Fibroblast of skin of scalp (primary cell): Measurements from ENCODE around the gene SLX9.

Source experiments
- DNase-seq: peaks from one replicate; pipeline ENCODE4 v3.0.0-alpha.2; 2013

The SLX9 gene

DNA sequence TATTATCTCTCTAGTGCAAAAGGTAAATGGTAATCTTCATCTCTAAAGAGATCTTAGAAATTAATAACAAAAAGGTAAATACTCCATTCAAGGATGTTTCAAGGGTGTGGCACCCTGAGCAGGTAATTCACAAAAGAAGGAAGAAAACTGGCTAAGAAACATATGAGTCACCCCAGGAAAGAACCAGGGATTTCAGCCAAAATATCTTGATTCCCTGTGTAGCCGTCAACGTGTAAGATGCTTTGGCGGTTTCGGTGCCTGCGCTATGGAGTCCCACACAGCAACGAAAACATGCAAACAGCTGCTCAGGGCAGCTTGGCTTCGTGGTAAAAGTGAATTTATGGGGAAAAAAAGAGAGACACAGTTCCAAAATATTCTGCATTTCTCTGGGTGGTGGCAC, 22.9 kb upstream of the SLX9 start:
- DNase-seq: no peak

DNA sequence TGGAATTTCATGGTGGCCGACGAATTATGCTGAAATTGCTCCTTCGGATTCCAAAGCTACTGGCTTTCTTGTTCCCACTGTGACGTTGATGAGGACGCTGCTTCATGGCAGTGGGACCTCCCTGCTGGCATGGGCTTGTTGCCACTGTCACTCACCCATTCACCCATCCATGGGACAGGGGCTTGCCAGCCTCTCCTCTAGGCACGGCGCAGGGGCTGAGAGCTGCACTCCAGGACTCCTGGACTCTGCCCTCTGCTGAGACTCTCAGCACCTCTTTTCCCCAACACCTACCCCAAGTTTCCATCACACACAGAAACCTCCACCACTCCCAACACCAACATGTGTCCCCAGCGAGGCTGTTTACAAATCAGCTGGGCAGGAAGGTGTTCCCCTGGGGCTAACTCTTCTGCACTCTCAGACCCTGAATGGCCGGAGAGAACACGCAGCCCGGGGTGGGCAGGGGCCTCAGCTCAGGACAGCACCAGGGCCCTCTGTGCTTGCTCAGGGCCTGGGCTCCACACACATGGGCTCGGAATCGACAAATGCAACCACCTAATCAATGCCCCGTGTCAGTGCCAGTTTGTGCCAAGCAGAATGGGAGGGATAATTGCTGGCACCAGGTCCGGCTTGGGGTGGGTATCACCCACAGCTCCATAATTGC, 22.3 kb upstream of the SLX9 start:
- DNase-seq: no peak

DNA sequence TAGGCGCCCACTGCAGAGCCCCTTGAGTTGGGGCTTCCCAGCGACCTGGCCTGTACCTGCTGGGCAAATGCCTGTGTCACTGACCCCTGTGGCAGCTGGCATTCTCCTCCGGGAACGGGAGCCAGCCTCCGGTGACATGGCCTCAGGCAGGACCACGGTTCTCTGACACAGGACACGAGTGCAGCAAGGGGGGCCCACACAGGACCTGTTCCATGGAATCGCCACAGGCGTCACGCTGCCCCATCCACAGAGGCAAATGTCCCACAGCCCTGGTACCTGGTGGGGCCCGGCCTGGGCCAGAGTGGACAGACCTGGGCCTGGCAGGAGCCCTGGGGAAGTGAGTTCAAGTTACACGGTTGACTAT, 21.7 kb upstream of the SLX9 start:
- no peak for DNase-seq

DNA sequence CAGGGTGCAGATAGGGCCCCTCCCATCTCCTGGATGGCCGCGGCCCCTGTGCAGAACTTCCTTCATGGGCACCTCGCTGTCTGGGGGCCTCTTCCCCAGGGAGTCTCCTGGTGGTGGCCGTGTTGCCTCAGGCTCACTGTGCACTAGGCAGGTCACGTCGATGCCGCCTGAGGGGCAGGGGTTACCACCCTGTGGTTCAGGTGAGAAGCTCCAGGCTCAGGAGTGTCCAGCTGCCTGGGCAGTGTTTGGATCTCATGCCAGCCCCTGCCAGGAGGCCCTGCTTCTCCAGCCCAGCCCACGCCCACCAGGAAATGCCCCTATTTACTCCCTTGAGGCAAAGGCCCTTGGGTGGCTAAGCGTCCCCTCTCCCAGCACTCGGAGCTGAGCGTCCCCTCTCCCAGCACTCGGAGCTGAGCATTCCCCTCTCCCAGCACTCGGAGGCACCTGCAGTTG, 21.2 kb upstream of the SLX9 start:
- no peak for DNase-seq

DNA sequence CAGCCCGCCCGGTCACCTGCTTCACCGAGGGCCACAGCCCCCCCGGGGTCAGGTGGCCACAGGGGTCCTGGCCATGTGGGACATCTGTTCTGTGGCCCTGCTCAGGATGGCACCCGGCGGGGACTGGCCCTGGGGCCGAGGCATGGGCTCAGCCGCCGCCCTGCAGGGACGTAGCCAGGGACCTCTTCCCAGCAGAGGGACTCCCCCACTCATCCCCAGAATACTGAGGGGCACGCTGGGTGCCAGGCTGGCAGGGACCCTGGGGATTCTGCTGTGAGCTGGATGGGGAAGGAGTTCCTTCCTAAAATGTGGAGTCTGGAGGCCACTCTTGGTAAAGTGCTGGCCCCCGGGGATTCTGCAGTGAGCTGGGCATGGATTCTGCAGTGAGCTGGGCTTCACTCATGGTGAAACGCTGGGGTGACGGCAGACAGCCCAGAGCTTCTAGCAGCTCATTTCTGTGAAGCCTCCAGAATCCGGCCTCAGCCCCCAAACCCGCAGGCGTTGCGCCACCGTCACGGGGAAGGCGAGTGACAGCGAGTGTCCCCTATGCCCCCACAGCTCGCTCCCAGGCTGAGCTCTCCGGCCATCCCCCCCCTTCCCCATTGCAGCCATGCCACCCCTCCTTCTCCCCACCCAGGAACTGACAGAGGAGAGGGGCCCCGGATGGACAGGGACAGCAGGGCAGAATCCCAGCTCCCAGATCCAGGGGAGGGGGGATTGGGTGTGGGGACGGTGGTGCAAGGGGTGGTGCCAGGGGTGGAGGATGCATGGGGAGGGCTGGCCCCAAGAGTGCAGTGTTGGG, 20.5 kb upstream of the SLX9 start:
- DNase-seq: no peak

DNA sequence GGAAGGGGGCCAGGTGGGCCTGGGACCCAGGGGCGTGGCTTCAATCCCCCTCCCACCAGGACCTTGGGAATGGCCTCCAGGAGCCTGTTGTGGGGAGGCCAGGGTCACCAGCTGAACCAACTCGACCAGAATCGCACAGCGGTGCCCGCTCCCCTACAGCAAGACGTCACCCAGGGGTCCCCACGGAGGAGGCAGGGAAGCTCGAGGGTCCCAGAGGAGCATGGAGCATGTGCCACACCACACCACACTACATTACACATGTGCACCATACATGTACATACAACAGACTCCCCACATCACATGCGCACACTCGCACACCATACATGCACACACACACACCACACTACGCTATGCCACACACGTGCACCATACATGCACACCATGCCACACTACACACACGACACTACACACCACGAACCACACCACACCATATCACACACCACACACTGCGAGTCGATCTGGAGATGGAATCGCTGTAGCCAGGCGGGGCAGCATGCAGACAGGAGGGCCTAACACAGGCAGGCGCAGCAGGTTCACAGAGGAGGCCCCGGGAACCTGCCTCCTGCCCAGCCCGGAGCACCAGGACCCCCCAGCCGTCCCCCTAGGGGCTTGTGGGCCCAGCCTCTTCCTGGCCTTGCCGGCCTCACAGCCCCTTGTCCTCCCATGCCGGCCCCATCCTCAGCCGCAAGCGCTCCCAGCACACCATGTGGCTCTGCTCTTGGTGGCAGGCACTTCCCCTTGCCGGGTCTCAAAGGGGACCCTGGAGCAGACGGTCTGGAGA, 19.7 kb upstream of the SLX9 start:
- no peak for DNase-seq

DNA sequence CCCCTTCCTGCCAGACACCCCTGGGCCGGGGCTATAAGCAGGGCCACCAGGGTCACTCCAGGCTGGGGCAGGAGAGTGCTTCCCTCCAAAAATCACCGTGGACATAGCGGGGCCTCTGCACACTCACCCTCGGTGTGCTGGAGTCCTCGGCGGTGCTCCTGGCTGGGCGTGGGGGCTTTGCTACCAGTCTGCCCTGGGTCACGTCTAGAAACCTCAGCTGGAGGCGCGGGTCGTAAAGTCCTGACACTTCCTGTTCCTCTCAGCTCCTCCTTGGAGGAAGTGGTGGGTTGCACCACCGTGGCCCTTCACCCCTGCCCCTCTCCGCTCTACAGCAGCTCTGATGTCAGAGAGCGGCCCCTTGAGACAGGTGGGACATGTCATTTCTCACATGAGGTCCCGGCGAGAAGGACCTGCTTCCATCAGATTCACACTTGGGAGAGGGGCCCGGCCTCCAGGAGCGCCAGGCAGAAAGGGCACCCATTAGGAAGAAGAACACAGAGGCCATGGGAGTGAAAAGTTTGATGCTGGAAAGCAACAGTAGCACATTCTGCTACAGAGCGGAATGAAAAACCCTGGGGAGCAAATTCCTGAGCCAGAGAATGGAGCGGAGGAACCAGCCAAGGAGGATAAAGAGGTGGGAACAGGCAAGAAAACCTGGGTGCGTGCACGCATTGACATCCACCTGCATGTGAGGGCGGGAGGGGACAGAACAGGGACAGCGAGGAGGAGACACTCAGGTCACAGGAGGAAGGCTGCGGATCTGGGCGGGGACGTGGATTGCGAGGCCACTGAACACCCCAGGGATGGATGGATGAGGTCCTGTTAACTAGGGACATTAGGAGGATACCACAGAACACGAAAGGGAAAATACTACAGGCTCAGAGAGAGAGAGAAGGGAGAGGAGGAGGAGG, 18.9 kb upstream of the SLX9 start, which contains the start of gene ITGB2:
ITGB2 (minus strand) TSS at position 206 of the 911 bp plus-strand sequence. CDS start 10,117 bp downstream, outside the sequence.
- no peak for DNase-seq

DNA sequence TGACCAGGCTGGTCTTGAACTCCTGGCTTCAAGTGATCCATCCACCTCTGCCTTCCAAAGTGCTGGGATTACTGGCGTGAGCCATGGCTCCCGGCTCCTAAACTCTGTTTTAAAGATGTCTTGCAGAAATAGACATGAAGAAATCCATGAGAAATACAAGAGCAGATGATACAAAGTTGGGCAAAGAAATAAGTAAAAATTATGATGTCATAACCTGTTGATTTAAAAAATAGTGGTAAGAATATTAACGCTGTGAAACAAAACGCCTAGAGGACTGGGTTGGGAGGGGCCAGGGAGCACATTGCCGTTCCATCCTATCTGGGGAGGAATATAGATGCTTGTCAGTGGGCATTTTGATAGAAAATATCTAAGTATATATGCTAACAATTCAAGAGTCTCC, 17.9 kb upstream of the SLX9 start:
- no peak for DNase-seq

DNA sequence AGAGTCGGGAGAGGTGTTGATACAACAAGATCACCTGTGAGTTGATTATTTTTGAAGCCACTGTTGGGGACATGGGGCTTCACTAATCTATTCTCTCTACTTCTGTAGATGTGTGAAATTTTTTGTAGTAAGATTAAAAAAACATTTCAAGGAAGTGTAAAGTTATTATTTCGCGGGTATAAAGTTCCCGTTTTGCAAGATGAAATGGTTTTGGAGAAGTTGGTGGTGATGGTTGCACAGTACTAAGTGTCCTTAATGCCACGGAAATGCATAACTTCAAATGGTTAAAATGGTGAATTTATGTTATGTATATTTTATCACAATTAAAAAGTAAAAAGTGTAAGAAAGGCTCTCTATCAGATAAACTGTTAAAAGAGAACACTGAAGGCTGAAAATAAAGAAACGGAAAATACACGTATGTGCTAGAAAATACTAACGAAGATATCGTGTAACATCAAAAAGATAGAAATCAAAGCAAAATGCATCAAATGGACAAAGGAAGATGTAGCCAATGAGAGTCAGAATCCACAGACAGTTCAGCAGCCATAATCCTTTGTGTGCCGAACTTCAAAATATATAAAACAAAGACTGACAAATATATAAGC, 16.2 kb upstream of the SLX9 start:
- no peak for DNase-seq

DNA sequence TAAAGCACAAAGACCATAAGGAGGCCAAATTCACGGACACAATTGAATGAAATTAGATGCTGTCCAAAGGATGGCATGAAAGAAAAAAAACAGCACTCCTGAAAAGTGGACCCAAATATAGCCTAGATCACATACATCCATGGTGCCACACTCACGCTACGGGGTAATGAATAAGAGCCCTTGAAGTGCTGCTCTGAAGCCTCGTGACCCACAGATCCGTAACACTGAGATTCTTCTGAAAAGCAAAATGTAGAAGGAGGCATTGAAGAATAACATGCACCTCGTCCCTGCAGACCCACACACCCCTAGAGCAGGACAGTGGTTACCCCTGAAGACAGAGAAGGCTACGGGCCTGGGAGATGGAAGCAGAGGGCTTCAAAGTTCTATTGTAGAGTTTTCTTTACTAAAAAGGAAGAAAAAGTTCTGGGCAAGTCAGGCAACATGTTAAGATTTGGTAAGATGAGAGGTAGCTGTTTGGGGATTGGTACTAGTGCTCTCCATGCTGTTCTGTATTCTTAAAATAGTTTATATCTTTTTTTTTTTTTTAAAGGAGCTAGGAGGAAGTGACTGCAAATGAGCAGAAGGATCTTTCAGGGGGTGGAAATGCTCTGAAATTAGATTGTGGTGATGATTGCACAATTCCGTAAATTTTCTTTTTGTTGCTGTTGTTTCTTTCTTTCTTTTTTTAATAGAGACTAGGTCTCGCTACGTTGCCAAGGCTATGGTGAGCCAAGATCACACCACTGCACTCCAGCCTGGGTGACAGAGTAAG, 15.0 kb upstream of the SLX9 start:
- DNase-seq: peak; percentile 54

DNA sequence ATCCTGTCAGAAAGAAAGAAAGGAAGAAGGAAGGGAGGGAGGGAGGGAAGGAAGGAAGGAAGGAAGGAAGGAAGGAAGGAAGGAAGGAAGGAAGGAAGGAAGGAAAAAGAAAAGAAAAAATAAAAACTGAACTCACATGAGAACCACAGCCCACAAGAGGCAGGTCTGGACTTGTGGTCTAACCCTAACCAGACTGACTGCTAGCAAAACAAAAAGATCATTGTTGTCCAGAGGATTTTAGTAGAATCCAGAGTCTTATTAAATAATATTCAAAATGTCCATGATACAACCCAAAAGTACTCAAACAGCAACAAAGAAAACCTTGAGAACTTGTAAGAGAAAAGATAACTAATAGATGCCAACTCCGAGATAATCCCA, 14.5 kb upstream of the SLX9 start:
- no peak for DNase-seq

DNA sequence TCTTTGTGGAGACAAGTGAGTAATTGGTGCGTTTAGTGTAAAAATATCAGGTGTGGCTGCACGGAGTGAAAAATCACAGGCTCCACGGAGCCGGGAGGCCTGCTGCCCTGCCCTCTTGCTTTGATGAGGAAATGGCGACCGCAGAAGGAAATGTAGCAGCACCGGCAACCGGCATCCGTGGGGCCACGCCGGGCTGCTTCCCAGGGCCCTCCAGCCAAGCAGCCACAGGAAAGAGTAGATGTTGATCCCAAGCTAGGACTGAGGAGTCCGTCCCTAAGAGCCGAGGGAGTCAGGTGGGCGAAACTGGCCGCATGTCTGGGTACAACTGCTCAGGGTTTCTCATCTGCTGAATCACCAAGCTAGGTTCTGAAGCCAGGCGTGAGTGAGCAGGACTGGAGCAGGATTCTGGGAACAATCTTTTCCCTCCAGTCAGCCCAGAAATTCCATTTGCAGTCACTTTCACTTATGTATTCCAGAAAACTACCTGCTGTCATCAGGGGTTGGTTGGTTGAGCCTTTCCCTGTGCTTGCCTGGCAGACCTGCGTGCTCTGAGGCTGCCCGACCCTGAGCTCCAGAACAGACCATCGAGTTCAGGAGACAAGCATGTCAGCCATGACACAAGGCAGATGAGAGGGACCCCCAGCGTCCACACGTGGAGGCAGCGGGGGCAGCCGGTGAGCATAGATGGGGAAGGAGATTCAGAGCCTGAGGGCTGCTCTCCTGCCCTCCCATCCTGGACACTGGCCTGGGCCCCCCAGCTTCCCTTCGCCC, 13.3 kb upstream of the SLX9 start:
- DNase-seq: peak; percentile 32

DNA sequence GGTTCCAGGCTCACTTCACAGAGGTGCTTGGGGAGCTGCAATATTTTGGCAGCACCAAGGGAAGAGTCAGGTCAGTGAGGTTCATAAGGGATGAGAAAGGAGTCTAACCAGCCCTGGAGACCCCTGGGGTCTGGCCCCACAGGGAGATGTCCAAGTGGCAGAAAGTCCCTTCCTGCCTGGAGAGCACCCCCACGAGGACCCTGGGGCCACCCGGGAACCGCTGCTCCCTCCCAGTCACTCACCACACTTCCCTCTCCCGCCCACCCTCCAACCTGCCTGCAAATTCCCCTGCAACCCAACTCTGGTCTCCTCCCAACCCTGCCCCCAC, 12.6 kb upstream of the SLX9 start:
- no peak for DNase-seq

DNA sequence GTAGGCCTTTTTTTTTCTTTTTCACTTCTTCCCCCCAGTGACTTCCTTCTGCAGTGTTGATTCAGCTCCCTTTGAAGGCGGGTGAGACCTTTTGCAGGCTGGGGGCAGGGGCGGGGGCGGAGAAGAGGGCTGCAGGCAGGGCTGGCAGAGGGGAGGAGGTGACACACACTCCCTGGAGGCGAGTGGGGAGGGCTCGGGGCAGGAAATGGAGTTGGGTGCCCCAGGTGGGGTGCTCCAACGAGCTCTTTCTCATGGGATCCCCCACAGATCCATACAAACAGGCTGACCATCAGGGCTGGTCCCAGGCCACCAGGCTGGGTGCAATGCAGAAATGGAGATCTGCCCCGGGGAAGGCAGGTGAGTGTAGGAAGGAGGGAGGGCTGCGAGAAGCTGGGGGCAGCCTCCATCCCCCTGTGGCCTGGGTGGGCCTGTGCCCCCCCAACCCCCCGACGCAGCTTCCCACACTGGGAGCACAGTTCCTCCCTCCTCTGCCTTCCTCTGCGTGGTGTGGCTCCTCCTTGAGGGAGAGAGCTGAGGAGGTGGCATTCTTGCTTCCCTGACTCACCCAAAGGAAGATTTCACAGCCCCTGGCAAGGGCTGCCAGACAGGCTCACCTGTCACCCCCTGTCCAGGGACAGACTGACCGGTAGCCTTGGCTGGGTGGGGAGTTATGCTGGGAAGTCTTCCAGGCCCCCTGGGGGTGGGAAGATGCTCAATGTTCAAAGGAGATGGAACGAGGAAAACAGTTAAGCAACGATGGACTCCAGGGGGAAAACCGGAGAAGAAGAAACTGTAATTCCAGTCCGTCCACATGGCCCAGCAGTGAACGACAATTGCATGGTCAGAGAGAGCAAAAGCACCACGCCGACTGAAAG, 12.0 kb upstream of the SLX9 start:
- peak; percentile 71 for DNase-seq

DNA sequence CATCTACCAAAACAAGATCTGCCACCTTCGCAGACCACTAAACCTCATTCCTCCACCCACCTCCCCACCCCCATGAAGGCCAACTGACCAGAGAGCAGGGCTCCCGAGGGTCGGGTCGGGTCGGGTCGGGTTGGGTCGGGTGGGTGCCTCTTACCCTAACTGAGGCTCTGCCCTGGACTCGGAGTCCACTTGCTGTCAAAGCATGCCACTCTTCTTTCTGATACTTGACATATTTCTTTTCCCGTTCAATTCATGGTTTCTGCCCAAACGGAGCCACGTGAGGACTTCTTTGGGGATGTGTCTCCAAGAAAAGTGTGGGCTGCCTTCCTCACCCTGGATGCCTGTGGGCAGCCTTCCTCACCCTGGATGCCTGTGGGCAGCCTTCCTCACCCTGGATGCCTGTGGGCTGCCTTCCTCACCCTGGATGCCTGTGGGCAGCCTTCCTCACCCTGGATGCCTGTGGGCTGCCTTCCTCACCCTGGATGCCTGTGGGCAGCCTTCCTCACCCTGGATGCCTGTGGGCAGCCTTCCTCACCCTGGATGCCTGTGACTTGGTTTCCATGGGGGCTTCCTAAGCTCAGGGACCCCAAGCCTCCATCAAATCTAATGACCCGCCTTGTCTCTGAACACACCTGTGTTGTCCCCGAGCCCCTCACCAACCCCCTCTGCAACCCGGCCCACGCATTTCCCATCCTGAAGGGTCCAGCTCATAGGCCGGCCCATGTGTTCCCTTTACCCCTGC, 11.2 kb upstream of the SLX9 start:
- DNase-seq: peak; percentile 83

DNA sequence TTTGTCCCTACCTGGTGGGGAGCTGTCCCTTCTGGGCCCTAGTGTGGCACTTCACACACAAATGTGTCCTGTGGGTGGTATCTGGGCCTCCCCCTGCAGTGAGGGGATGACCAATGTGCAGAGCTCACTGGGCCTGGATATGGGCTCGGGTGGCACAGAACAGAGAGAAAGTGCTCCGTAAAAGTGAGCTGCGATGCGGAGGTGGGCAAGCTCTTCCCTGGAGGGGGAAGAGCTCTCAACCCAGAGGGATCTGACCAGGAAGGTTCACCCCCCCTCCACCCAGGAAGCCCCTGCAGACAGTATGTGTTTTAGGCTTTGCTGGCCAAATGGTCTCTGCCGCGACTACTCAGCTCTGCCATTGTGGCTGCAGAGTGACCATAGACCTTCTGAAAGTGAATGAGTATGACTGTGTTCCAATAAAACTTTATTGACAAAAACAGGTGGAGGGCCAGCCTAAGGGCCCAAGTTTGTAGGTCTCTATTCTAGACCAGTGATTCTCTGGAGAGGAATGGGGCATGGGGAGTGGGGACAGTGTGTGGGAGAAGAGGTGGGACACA, 10.5 kb upstream of the SLX9 start:
- DNase-seq: peak; percentile 6

DNA sequence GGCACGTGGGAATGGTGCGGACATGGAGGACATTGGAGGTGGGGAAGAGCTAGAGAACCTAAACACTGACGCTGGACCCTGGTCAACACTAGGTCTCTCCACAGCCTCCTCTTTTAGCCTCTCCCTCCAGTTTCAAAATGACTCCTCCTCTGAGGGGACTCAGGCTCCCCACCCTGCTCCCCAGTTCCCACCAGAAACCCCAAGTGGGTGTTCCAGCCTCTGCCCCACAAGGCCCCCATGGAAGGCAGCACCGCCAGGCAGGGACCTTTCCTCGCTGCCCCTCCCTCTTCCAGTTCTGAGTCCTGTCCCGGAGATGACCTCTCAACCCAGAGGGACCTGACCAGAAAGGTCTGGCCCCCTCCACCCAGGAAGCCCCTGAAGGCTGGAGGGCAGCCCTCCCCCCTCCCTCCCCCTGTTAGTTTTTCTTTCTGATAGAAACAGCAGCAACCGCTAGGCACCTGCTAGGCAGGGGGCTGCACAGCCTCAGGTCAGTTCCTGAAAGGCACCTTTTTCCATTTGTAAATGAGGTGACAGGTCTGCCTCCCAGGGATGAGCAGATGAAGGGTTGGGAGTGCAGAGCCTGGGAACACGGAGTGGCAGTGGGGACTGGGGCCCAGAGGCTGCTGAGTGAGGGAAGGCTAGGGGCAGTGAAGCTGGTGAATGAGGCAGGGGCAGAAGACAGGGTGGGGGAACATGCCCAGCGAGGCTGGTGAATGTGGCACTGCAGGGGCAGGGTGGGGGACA, 9.9 kb upstream of the SLX9 start:
- no peak for DNase-seq
